NT2/D1 (cell line): ENCODE results near the gene CRELD1.

Experiments used
- DNase-seq: peaks from one replicate; pipeline ENCODE4 v3.0.0-alpha.2; 2011; ENCODE audit warnings: low read depth, low spot score
- H3K27me3 ChIP-seq: 2 replicates; pipeline ENCODE4 v1.6.0; 2011; ENCODE audit warnings: mild to moderate bottlenecking; ENCODE audit not compliant: insufficient read length, insufficient read depth
- H3K36me3 ChIP-seq: 2 replicates; pipeline ENCODE4 v1.6.1; 2011; ENCODE audit warnings: mild to moderate bottlenecking, low read length, mixed read lengths; ENCODE audit not compliant: insufficient read depth, insufficient read length
- H3K4me1 ChIP-seq: 2 replicates; pipeline ENCODE4 v1.5.1; 2011; ENCODE audit not compliant: insufficient read depth, insufficient read length
- H3K4me3 ChIP-seq: 2 replicates; pipeline ENCODE4 v1.5.1; 2011; ENCODE audit warnings: low read depth; ENCODE audit not compliant: insufficient read length
- H3K9ac ChIP-seq: 2 replicates; pipeline ENCODE4 v1.6.0; 2011; ENCODE audit warnings: low read depth; ENCODE audit not compliant: insufficient read length
- H3K9me3 ChIP-seq: 2 replicates; pipeline ENCODE4 v1.5.1; 2011; ENCODE audit warnings: mild to moderate bottlenecking, low read length; ENCODE audit not compliant: insufficient read depth
- SUZ12 ChIP-seq: IDR thresholded peaks from 2 replicates; pipeline ENCODE4 v1.6.1; 2011; ENCODE audit not compliant: insufficient read length, insufficient read depth; ENCODE audit errors: extremely low read depth
- YY1 ChIP-seq: IDR thresholded peaks from 2 replicates; pipeline ENCODE4 v1.6.1; 2011; ENCODE audit not compliant: insufficient read length, insufficient read depth
- ZNF274 ChIP-seq: IDR thresholded peaks from 2 replicates; pipeline ENCODE4 v1.6.1; 2011; ENCODE audit warnings: mild to moderate bottlenecking, low read depth, low read length

CRELD1 gene

GRCh38 chr3:9906480-9906879, 27.2 kb upstream of the CRELD1 start:
- H3K9me3 ChIP-seq: no peaks in the 10 kb centered on the region
- H3K36me3 ChIP-seq: no peaks in the 10 kb centered on the region
- no peak for DNase-seq
- peaks cover 8% of the 10 kb centered on the region for H3K4me1 ChIP-seq
- H3K9ac ChIP-seq: no peak overlapping the region
- no peak overlapping the region for H3K4me3 ChIP-seq
- TF ChIP-seq SUZ12 (no peak), ZNF274 (no peak), YY1 (no peak)
- no peaks in the 10 kb centered on the region for H3K27me3 ChIP-seq

- Histone ChIP-seq H3K27me3 (no peaks in the 10 kb centered on the region), H3K36me3 (no peaks in the 10 kb centered on the region)
- TF ChIP-seq ZNF274 (no peak), YY1 (no peak), SUZ12 (no peak)
These were observed 25.3 kb upstream of the CRELD1 start for GRCh38 chr3:9908286-9908685.

GRCh38 chr3:9909221-9910013, 24.2 kb upstream of the CRELD1 start:
- Histone ChIP-seq H3K36me3 (no peaks in the 10 kb centered on the region), H3K27me3 (peaks cover 2% of the 10 kb centered on the region), H3K4me3 (no peak overlapping the region), H3K4me1 (peaks cover 5% of the 10 kb centered on the region), H3K9ac (no peak overlapping the region), H3K9me3 (peaks cover 7% of the 10 kb centered on the region; the same call in 1 of the 2 replicates)
- no peak for DNase-seq
- TF ChIP-seq YY1 (no peak), ZNF274 (no peak), SUZ12 (no peak)

More at GRCh38 chr3:9908286-9908685, 25.3 kb upstream of the CRELD1 start:
- no peak overlapping the region for H3K9ac ChIP-seq
- H3K9me3 ChIP-seq: peaks cover 7% of the 10 kb centered on the region; the same call in 1 of the 2 replicates
- DNase-seq: no peak
- no peak overlapping the region for H3K4me3 ChIP-seq
- peaks cover 2% of the 10 kb centered on the region for H3K4me1 ChIP-seq

- no peak for DNase-seq
- Histone ChIP-seq H3K4me3 (no peak overlapping the region), H3K9me3 (peaks cover 7% of the 10 kb centered on the region; the same call in 1 of the 2 replicates), H3K9ac (no peak overlapping the region), H3K27me3 (peaks cover 11% of the 10 kb centered on the region), H3K36me3 (no peaks in the 10 kb centered on the region), H3K4me1 (peaks cover 16% of the 10 kb centered on the region)
- TF ChIP-seq SUZ12 (no peak), YY1 (no peak), ZNF274 (no peak)
These were observed 21.8 kb upstream of the CRELD1 start for GRCh38 chr3:9911863-9912262.

- Histone ChIP-seq H3K4me1 (peaks cover 16% of the 10 kb centered on the region), H3K4me3 (no peak overlapping the region), H3K27me3 (peaks cover 11% of the 10 kb centered on the region), H3K9me3 (peaks cover 7% of the 10 kb centered on the region; the same call in 1 of the 2 replicates), H3K9ac (no peak overlapping the region), H3K36me3 (no peaks in the 10 kb centered on the region)
- TF ChIP-seq SUZ12 (no peak), YY1 (no peak), ZNF274 (no peak)
- no peak for DNase-seq
These were observed 21.2 kb upstream of the CRELD1 start for GRCh38 chr3:9912294-9912935.

GRCh38 chr3:9913601-9914000, 20.0 kb upstream of the CRELD1 start:
- TF ChIP-seq ZNF274 (no peak), YY1 (no peak), SUZ12 (no peak)
- DNase-seq: no peak

GRCh38 chr3:9914011-9914410, 19.6 kb upstream of the CRELD1 start:
- peaks cover 7% of the 10 kb centered on the region; the same call in 1 of the 2 replicates for H3K9me3 ChIP-seq
- H3K4me3 ChIP-seq: no peak overlapping the region
- peaks cover 22% of the 10 kb centered on the region for H3K4me1 ChIP-seq
- H3K9ac ChIP-seq: peak overlapping the region; percentile 66
- peaks cover 11% of the 10 kb centered on the region for H3K27me3 ChIP-seq
- no peaks in the 10 kb centered on the region for H3K36me3 ChIP-seq
- no peak for DNase-seq
- TF ChIP-seq ZNF274 (no peak), YY1 (no peak), SUZ12 (no peak)

More at GRCh38 chr3:9913601-9914000, 20.0 kb upstream of the CRELD1 start:
- peaks cover 7% of the 10 kb centered on the region; the same call in 1 of the 2 replicates for H3K9me3 ChIP-seq
- no peak overlapping the region for H3K4me3 ChIP-seq
- no peaks in the 10 kb centered on the region for H3K36me3 ChIP-seq
- no peak overlapping the region for H3K9ac ChIP-seq
- peaks cover 22% of the 10 kb centered on the region for H3K4me1 ChIP-seq
- H3K27me3 ChIP-seq: peaks cover 11% of the 10 kb centered on the region
